ENCODE data around the gene FUBP1.
A peak's percentile ranks its signal among the peaks of the same experiment; 100 is the strongest.
"Not testable (repeated sequence)": the region's sequence is repeated elsewhere in the genome, so short reads cannot be mapped to it uniquely, and the experiment has no call there.

The FUBP1 gene

DNA sequence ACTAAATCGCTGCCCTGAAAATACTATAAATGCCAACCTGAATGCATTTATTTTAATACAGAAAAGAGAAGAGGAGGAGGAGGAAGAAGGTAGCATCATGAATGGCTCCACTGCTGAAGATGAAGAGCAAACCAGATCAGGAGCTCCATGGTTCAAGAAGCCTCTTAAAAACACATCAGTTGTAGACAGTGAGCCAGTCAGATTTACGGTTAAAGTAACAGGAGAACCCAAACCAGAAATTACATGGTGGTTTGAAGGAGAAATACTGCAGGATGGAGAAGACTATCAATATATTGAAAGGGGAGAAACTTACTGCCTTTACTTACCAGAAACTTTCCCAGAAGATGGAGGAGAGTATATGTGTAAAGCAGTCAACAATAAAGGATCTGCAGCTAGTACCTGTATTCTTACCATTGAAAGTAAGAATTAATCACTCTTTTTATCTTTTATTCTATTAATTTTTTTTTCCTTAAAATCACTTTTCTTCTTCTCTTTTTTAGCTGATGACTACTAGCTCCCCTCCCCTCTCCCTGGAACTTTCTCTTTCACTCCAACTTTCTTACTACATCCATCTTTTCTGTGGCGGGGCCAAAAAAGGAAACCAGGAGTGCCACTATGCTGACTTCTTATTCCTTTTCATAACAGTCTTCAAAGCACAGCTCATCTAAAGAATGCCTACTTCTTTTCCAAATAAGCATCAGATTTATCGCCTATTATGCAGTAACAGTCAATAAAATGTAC, 36.3 kb downstream of the FUBP1 start:
- DNase-seq: no peak

- DNase-seq: no peak
Observed at GRCh38 chr1:77940921-77941570, 37.8 kb downstream of the FUBP1 start.

DNA sequence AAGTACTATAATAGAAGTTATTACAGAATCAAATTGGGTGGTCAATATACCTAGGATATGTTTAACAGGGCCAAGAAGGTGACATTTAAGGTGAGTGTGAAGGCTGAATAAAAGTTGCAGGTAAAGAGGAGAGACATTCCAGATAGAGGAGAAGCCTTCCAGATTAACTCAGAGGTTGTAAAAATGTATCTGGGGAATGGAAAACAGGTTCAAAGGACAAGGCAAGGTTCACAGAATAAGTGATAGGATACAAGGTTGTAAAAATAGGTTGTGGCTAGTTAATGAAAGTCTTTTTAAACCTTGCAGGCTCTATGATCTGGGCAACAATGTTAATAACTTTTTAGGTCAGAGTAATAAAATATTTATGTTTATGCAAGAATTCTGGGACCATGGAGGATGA, 40.2 kb downstream of the FUBP1 start:
- DNase-seq: no peak

- no peak for DNase-seq
Observed at GRCh38 chr1:77929806-77930205, 49.1 kb downstream of the FUBP1 start.

GRCh38 chr1:77927414-77927813, 51.5 kb downstream of the FUBP1 start:
- no peak for DNase-seq

GRCh38 chr1:77926561-77927357, 52.1 kb downstream of the FUBP1 start:
- no peak for DNase-seq

DNA sequence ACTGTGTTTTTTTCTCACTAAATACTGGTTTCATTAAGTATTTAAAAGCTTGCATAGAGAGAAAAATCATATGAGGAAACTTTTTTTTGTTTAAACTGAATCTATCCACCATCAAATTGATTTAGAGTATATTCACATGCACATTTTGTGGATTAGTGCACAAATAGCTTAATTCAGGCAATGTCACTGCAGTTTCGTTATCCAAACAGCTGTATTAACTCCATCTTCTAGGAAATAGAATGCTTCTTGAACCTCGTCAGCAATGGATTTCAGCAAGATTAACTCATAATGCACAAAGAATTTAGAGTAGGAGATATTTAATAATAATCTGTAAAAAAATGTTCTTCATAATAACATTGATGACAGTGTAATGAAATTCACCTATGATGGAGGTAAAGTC, 52.9 kb downstream of the FUBP1 start:
- no peak for DNase-seq

- no peak for DNase-seq
Observed at GRCh38 chr1:77925518-77925917, 53.4 kb downstream of the FUBP1 start.

- not testable (repeated sequence) for DNase-seq
Observed at GRCh38 chr1:77918918-77919317, 60.0 kb downstream of the FUBP1 start.

- DNase-seq: no peak
Observed at GRCh38 chr1:77910116-77910515, 68.8 kb downstream of the FUBP1 start.

DNA sequence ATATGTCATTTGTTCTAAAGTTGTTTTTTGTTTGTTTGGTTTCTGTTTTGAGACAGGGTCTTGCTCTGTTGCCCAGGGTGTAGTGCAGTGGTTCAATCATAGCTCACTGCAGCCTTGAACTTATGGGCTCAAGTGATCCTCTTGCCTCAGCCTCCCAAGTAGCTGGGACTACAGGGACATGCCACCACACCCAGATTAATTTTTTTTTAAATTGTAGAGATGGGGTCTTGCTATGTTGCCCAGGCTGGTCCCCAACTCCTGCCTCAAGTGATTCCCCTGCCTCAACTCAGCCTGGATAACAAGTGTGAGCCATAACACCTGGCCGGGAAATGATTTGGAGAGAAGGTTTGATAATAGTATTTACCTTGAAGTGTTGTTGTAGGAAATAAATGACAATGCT, 72.2 kb downstream of the FUBP1 start:
- no peak for DNase-seq

GRCh38 chr1:77906019-77906545, 72.8 kb downstream of the FUBP1 start:
- DNase-seq: no peak

DNA sequence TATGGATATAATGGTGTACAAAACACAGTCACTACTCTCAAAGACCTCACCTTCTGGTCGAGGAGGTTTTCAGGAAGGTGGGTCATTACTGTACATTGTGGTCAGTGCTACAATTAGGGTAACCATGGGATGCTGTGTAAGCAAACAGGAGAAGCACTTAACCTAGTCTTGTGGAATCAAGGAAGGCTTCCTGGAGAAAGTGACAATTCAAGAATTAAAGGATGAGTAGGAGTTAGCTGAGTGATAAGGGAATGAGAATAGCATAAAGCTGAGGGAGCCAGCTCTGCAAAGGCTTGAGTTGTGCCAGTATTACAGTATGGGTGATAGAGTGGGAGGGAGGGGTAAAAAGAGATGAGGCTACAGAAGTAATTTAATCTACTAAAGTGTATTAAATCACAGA, 73.3 kb downstream of the FUBP1 start:
- DNase-seq: no peak

GRCh38 chr1:77900687-77901293, 78.1 kb downstream of the FUBP1 start:
- peak; percentile 57 for DNase-seq

DNA sequence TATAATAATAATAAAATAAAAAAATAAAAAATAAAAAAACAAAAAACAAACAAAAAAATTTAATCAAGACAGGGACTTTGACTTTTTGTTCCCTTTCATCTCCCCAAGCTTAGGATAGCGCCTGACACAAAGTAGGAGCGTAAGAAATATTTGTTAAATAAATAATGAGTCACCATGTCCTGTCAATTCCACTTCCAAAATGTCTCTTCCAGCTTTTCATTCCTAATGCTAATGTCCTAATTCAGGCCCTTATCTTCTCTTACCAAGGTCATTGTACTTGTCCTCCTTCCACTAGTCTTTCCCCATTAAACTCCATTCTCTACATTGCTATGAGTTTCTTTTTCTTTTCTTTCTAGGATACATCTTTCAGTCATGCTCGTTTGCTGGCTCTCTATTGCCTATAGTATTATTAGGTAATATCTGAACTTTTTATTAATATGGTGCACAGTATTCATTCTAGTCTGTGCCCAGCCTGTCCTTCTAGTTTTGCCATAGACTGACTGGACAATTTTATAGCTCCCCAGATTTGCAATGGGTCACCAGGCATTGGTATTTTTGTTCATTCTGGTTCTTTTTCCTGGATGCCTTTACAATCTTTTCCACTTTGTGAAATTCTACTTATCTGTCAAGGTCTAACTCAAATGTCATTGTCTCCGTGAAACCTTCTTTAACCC, 79.1 kb downstream of the FUBP1 start:
- no peak for DNase-seq

All from eye (tissue), 1 donor.